Measurements from ENCODE around the gene ADIPOQ. TPM values are rescaled to one million over a fixed set of nuclear protein-coding genes. Genes with fewer than 3 reads are reported as not detected.
A peak's percentile ranks its signal among the peaks of the same experiment; 100 is the strongest.
"Not testable (repeated sequence)": the region's sequence is repeated elsewhere in the genome, so short reads cannot be mapped to it uniquely, and the experiment has no call there.

ADIPOQ gene
- total and polyA plus RNA-seq, 5 donors from 2014 or later = not detected

DNA sequence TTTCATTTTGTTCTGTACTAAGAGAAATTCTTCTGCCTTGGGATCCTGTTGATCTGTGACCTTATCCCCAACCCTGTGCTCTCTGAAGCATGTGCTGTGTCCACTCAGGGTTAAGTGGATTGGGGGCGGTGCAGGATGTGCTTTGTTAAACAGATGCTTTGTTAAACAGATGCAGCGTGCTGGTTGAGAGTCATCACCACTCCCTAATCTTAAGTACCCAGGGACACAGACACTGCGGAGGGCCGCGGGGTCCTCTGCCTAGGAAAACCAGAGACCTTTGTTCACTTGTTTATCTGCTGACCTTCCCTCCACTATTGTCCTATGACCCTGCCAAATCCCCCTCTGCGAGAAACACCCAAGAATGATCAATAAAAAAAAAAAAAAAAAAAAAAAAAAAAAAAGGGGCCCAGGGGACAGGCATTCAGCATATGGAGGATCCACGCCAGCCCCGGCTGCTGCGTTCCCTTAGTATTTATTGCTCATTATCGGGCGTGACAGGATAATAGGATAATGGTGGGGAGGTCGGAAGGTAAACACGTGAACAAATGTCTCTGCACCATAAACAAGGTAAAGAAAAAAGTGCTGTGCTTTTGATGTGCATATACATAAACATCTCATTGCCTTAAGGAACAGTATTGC lies 22.8 kb downstream of the ADIPOQ start:
- not testable (repeated sequence) for H3K27ac Mint-ChIP-seq; H3K4me3 Mint-ChIP-seq; H3K27me3 ChIP-seq (ENCODE audit: control insufficient read depth, insufficient read depth, low read length); H3K27me3 Mint-ChIP-seq; H3K36me3 ChIP-seq (ENCODE audit: control insufficient read depth, insufficient read depth, low read length); H3K9me3 ChIP-seq (ENCODE audit: control insufficient read depth in 2 of 2, low read length in 2 of 2); H3K27ac ChIP-seq (ENCODE audit: insufficient read depth, low read length, poor library complexity, severe bottlenecking); H3K36me3 Mint-ChIP-seq; DNase-seq; H3K4me1 ChIP-seq (ENCODE audit: control insufficient read depth, insufficient read depth, low read length, poor library complexity, severe bottlenecking); H3K4me1 Mint-ChIP-seq; ATAC-seq (ENCODE audit: low read depth in 2 of 2); H3K9me3 Mint-ChIP-seq; H3K4me3 ChIP-seq (ENCODE audit: low read depth, low read length)

DNA sequence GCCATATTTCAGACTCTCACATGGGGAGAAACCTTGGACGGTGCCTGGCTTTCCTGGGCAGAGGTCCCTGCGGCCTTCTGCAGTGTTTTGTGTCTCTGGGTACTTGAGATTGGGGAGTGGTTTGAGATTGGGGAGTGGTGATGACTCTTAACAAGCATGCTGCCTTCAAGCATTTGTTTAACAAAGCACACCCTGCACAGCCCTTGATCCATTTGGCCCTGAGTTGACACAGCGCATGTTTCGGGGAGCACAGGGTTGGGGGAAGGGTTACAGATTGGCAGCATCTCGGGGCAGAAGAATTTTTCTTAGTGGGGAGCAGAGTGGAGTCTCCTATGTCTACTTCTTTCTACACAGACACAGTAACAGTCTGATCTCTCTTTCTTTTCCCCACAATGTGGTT lies 23.6 kb downstream of the ADIPOQ start:
- not testable (repeated sequence) for DNase-seq; H3K27ac Mint-ChIP-seq; H3K27me3 Mint-ChIP-seq; H3K36me3 Mint-ChIP-seq; H3K4me3 ChIP-seq (ENCODE audit: low read depth, low read length); H3K9me3 ChIP-seq (ENCODE audit: control insufficient read depth in 2 of 2, low read length in 2 of 2); H3K4me1 ChIP-seq (ENCODE audit: control insufficient read depth, insufficient read depth, low read length, poor library complexity, severe bottlenecking); ATAC-seq (ENCODE audit: low read depth in 2 of 2); H3K27me3 ChIP-seq (ENCODE audit: control insufficient read depth, insufficient read depth, low read length); H3K9me3 Mint-ChIP-seq; H3K27ac ChIP-seq (ENCODE audit: insufficient read depth, low read length, poor library complexity, severe bottlenecking); H3K4me3 Mint-ChIP-seq; H3K36me3 ChIP-seq (ENCODE audit: control insufficient read depth, insufficient read depth, low read length)
- H3K4me1 Mint-ChIP-seq = peaks cover 4 to 12% (median 8%) of the 10 kb centered on the region in 4 donors

DNA sequence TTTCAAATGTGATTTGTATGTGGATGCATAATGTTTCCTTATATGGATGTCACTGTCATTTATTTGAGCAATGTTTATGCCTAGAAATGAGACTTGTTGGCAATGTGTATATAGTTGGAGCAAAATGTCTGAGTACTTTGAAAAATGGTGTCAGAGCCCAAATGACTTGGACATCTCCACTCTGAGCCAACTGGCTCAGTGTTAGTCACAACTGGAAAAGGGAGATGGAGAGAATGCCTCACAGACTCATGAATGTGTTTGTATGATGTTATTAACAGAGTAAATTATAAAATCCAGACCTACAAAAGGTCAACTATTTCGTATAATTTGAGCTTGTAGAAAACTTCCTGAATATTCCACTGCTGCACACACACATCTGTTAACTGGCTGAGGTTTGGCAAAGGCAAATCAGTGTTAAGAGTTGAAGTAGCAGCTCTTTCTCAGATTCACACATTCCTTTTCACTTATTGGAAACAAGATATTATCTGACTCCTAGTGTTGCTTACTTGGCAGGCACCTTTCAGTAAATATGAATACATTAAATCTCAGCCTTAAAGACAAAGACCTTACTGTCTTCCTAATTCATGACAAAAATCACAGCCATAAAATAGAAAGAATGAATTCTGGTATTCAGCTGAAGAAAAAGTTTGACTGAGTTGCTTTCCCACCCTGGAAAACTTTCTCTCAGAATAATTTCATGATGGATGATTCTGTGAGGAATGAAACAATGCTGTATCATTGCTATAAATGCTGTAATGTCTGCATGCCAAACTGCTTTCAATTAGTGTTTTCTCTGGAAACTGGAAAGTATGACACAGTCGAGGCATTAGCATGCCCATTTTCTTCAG lies 27.0 kb downstream of the ADIPOQ start:
- peaks cover 14 to 24% (median 17%) of the 10 kb centered on the region in 4 donors for H3K4me1 Mint-ChIP-seq
- H3K36me3 Mint-ChIP-seq = no peaks in the 10 kb centered on the region
- H3K27me3 Mint-ChIP-seq = no peaks in the 10 kb centered on the region
- H3K9me3 ChIP-seq (ENCODE audit: control insufficient read depth in 2 of 2, low read length in 2 of 2) = no peaks in the 10 kb centered on the region
- H3K4me1 ChIP-seq (ENCODE audit: control insufficient read depth, insufficient read depth, low read length, poor library complexity, severe bottlenecking) = peaks cover 15% of the 10 kb centered on the region
- DNase-seq (no peak), ATAC-seq (ENCODE audit: low read depth in 2 of 2) (no peak)
- no peaks in the 10 kb centered on the region for H3K27me3 ChIP-seq (ENCODE audit: control insufficient read depth, insufficient read depth, low read length)
- H3K4me3 Mint-ChIP-seq = no peak overlapping the region
- H3K27ac ChIP-seq (ENCODE audit: insufficient read depth, low read length, poor library complexity, severe bottlenecking) = no peak overlapping the region
- H3K9me3 Mint-ChIP-seq = peaks cover 0 to 1% (median 0%) of the 10 kb centered on the region in 7 donors
- H3K36me3 ChIP-seq (ENCODE audit: control insufficient read depth, insufficient read depth, low read length) = no peaks in the 10 kb centered on the region
- no peak overlapping the region for H3K4me3 ChIP-seq (ENCODE audit: low read depth, low read length)
- H3K27ac Mint-ChIP-seq = peak overlapping the region in 1 of 3 donors; percentile 28

DNA sequence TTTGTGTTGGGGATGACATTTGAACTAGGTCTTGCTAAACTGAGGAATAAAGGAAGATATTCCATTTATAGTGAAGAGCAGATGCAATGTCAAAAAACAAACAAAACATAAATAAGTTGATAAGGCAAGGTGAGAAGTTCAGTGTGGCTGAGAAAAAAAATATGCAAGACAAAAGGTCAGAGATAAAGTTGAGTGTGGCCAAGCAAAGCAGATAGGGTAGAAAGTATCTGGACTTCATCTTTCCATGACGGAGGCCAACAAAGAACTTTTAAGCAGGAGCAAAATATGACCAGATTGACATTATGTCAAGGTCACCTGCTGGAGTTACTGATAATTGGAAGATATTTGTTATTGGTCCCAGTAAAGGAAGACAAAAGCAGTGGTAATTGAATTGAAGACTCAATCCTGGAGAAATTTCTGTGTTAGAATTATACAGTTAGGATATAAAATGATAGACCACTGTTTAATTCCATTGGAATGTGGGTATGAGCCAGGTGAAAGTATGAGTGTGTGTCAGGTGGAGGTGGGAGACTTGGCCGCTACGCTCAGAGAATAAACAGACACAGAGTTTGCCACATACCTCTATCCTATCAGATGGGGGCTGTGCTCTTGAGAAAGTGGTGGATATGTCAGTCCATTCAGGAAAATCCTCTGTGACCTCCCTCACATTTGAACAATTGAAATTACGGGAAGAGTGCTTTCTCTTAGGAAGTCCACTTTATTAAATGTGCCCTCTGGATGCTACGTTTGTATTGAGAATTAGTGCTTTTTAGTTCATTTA lies 28.1 kb downstream of the ADIPOQ start:
- H3K4me3 ChIP-seq (ENCODE audit: low read depth, low read length) = peak overlapping the region; percentile 21
- H3K9me3 ChIP-seq (ENCODE audit: control insufficient read depth in 2 of 2, low read length in 2 of 2) = no peaks in the 10 kb centered on the region
- H3K27ac Mint-ChIP-seq = peak overlapping the region; percentile 52 to 75 (median 55)
- peaks cover 0 to 1% (median 0%) of the 10 kb centered on the region in 7 donors for H3K9me3 Mint-ChIP-seq
- H3K27ac ChIP-seq (ENCODE audit: insufficient read depth, low read length, poor library complexity, severe bottlenecking) = no peak overlapping the region
- no peaks in the 10 kb centered on the region for H3K27me3 Mint-ChIP-seq
- ATAC-seq (ENCODE audit: low read depth in 2 of 2) = no peak
- H3K4me1 Mint-ChIP-seq = peaks cover 14 to 24% (median 19%) of the 10 kb centered on the region in 4 donors
- H3K4me1 ChIP-seq (ENCODE audit: control insufficient read depth, insufficient read depth, low read length, poor library complexity, severe bottlenecking) = peaks cover 15% of the 10 kb centered on the region
- no peaks in the 10 kb centered on the region for H3K36me3 Mint-ChIP-seq
- no peaks in the 10 kb centered on the region for H3K36me3 ChIP-seq (ENCODE audit: control insufficient read depth, insufficient read depth, low read length)
- H3K4me3 Mint-ChIP-seq = peak overlapping the region in 2 of 4 donors; percentile 0 to 69
- DNase-seq = no peak
- H3K27me3 ChIP-seq (ENCODE audit: control insufficient read depth, insufficient read depth, low read length) = no peaks in the 10 kb centered on the region

DNA sequence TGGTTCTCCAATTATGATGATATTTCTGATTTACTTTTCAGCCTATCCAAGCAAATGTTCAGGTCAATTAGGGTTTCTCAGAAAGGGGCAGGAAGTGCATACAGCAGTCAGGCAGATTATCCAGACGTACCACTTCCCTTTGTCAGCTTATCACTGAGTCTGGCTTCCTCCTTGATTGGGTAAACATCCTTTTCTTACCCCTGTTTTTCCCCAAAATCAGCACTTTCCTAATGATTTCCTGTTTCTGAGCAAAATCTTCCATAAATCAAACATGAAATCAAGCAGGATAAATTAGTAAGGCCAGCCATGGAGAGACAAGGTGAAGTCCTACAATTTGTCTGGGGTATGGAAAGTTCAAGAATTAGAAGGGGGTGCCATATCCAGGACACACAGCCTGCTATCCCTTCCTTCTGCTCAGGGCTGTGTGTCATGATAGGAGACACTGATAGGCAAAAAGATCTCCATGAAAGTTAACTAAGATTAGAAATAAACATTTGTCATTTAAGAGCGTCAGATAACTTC lies 29.0 kb downstream of the ADIPOQ start:
- Histone ChIP-seq H3K36me3 (ENCODE audit: control insufficient read depth, insufficient read depth, low read length) (no peaks in the 10 kb centered on the region), H3K27ac (ENCODE audit: insufficient read depth, low read length, poor library complexity, severe bottlenecking) (no peak overlapping the region), H3K4me3 (ENCODE audit: low read depth, low read length) (peak overlapping the region; percentile 21), H3K27me3 (ENCODE audit: control insufficient read depth, insufficient read depth, low read length) (no peaks in the 10 kb centered on the region), H3K9me3 (ENCODE audit: control insufficient read depth in 2 of 2, low read length in 2 of 2) (no peaks in the 10 kb centered on the region), H3K4me1 (ENCODE audit: control insufficient read depth, insufficient read depth, low read length, poor library complexity, severe bottlenecking) (peaks cover 15% of the 10 kb centered on the region)
- Mint-ChIP-seq H3K27ac (peak overlapping the region; percentile 52 to 75 (median 55)), H3K4me1 (peaks cover 14 to 24% (median 19%) of the 10 kb centered on the region in 4 donors), H3K9me3 (peaks cover 0 to 1% (median 0%) of the 10 kb centered on the region in 7 donors), H3K4me3 (peak overlapping the region in 3 of 4 donors; percentile 0 to 69 (median 8)), H3K27me3 (no peaks in the 10 kb centered on the region), H3K36me3 (no peaks in the 10 kb centered on the region)
- ATAC-seq (ENCODE audit: low read depth in 2 of 2) (peak; percentile 66 to 86), DNase-seq (peak in 2 of 3 donors; percentile 18 to 72)

DNA sequence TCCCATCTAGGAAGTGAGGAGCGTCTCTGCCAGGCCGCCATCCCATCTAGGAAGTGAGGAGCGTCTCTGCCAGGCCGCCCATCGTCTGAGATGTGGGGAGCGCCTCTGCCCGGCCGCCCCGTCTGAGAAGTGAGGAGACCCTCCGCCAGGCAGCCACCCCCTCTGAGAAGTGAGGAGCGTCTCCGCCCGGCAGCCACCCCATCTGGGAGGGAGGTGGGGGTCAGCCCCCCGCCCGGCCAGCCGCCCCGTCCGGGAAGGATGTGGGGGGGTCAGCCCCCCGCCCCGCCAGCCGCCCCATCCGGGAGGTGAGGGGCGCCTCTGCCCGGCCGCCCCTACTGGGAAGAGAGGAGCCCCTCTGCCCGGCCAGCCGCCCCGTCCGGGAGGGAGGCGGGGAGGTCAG lies 31.3 kb downstream of the ADIPOQ start:
- H3K27me3 Mint-ChIP-seq; H3K27ac Mint-ChIP-seq; H3K27ac ChIP-seq (ENCODE audit: insufficient read depth, low read length, poor library complexity, severe bottlenecking); H3K4me3 Mint-ChIP-seq; H3K4me3 ChIP-seq (ENCODE audit: low read depth, low read length); H3K9me3 ChIP-seq (ENCODE audit: control insufficient read depth in 2 of 2, low read length in 2 of 2); H3K27me3 ChIP-seq (ENCODE audit: control insufficient read depth, insufficient read depth, low read length); H3K36me3 ChIP-seq (ENCODE audit: control insufficient read depth, insufficient read depth, low read length); H3K9me3 Mint-ChIP-seq; DNase-seq; H3K36me3 Mint-ChIP-seq; ATAC-seq (ENCODE audit: low read depth in 2 of 2): not testable (repeated sequence)
- peaks cover 14 to 24% (median 19%) of the 10 kb centered on the region in 4 donors for H3K4me1 Mint-ChIP-seq
- H3K4me1 ChIP-seq (ENCODE audit: control insufficient read depth, insufficient read depth, low read length, poor library complexity, severe bottlenecking) = peaks cover 15% of the 10 kb centered on the region

DNA sequence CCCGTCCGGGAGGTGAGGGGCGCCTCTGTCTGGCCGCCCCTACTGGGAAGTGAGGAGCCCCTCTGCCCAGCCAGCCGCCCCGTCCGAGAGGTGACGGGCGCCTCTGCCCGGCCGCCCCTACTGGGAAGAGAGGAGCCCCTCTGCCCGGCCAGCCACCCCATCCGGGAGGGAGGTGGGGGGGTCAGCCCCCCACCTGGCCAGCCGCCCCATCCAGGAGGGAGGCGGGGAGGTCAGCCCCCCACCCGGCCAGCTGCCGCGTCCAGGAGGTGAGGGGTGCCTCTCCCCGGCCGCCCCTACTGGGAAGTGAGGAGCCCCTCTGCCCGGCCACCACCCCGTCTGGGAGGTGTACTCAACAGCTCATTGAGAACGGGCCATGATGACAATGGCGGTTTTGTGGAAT lies 31.7 kb downstream of the ADIPOQ start:
- H3K36me3 Mint-ChIP-seq; DNase-seq; H3K9me3 Mint-ChIP-seq; ATAC-seq (ENCODE audit: low read depth in 2 of 2); H3K4me3 Mint-ChIP-seq; H3K36me3 ChIP-seq (ENCODE audit: control insufficient read depth, insufficient read depth, low read length); H3K27ac Mint-ChIP-seq; H3K27me3 Mint-ChIP-seq; H3K27me3 ChIP-seq (ENCODE audit: control insufficient read depth, insufficient read depth, low read length); H3K9me3 ChIP-seq (ENCODE audit: control insufficient read depth in 2 of 2, low read length in 2 of 2); H3K4me3 ChIP-seq (ENCODE audit: low read depth, low read length); H3K27ac ChIP-seq (ENCODE audit: insufficient read depth, low read length, poor library complexity, severe bottlenecking): not testable (repeated sequence)
- H3K4me1 Mint-ChIP-seq = peaks cover 17 to 25% (median 18%) of the 10 kb centered on the region in 4 donors
- H3K4me1 ChIP-seq (ENCODE audit: control insufficient read depth, insufficient read depth, low read length, poor library complexity, severe bottlenecking) = peaks cover 15% of the 10 kb centered on the region

All from CD4-positive, CD25-positive, alpha-beta regulatory T cell (primary cell).